Stimulated activated CD8-positive, alpha-beta memory T cell treated with anti-CD3 and anti-CD28 coated beads, Interleukin-4, amount 100 ng/mL, for 24 hours (primary cell): ENCODE measurements around the gene GRK4.
"Not testable (repeated sequence)": the region's sequence is repeated elsewhere in the genome, so short reads cannot be mapped to it uniquely, and the experiment has no call there.

Source experiments
- DNase-seq: peaks from one replicate; pipeline ENCODE4 v3.0.0-alpha.2; 2020; ENCODE audit warnings: low read depth

Gene GRK4

DNA sequence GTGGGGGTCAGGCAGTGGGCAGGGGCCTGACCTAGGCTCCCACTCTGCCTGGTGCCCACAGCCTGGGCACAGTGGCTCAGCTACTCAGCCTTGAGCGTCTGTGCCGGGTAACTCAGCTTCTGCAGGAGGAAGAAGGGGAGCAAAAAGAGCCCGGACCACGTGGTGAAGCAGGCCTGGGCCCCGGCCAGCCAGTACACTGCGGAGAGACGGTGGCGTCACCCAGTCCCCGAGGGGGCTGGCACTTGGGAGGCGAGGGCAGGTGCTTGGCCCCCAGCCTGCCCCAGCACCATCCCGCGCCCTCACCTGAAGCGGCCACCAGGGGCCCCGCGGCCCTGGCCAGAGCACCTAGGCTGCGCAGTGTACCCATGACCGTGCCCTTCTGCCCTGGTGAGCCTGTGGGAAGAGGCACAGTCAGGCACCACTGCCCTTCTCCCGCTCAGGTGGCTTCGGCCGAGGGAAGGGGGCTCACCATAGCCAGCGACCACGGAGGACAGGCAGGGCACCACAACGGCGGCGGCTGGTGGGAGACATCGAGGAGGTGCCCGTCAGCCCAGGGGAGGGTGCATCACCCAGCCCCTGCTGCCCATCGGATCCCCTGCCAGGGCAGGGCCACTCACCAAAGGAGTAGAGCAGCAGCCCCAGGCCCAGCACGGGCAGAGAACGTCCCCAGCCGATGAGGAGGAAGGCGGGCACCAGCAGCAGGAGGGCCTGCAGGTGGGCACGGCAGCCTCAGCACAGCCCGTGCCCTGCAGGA is 32.4 kb upstream of the GRK4 start:
- no peak for DNase-seq

DNA sequence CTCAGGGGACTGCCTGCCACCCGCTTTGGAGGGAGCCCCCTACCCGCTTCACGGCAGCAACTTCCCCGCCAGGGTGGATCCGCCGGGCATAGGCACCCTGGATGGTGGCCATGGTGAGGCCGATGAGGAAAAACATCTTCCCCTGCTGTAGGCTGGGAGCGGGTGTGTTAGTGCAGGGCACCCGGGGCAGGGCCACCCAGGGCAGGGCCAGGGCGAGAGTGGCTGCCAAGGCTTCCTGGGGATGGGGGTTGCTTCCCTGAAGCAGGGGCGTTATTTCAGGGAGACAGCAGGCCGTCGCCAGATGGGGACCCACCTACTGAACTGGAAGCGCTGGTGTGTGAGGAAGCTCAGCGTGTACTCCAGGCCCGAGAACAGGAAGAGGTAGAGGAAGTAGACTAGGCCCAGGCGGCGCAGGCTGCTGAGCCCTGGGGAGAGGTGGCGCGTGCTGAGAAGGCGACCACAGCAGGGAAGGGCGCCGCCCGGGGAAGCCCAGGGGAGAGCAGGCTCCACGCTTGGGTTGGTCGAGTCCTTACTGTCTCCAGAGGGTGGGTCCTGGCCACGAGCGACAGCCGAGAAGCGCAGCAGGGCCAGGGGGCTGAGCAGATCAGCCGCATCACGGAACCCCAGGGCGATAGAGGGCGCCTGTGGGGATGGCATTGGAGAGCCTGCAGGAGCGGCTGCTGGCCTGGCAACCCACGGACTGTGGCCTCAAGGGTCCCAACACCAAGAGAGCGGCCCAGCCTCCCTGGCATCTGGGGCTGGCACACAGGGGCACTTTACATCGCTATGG is 31.7 kb upstream of the GRK4 start:
- DNase-seq, result no peak

DNA sequence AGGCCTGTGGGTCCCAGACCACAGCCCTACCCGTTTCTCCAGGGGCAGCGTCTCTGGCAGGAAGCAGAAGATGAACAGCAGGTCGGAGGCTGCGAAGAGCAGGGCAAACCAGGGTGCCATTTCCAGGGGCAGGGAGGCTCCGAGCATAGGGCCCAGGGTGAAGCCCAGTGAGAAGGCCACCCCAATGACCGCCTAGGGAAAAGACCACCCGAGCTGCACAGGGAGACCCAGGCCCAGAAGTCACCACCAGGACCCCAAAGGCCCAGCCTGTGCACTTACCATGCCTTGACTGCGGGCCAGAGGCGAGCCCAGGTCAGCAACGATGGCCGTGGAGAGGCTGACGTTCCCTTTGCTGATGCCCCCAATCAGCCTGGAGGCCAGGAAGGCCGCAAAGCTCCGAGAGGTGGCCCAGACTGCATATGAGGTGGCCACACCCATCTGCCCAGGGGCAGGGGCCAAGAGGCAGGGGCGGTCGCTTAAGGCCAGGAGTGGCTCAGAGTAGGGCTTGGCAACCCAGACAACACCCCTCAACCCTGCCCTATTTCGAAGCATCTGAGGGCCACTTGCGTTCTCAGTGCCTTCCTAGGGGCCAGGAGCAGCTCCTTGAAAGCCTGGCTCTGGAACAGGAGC is 30.9 kb upstream of the GRK4 start:
- DNase-seq, result no peak

DNA sequence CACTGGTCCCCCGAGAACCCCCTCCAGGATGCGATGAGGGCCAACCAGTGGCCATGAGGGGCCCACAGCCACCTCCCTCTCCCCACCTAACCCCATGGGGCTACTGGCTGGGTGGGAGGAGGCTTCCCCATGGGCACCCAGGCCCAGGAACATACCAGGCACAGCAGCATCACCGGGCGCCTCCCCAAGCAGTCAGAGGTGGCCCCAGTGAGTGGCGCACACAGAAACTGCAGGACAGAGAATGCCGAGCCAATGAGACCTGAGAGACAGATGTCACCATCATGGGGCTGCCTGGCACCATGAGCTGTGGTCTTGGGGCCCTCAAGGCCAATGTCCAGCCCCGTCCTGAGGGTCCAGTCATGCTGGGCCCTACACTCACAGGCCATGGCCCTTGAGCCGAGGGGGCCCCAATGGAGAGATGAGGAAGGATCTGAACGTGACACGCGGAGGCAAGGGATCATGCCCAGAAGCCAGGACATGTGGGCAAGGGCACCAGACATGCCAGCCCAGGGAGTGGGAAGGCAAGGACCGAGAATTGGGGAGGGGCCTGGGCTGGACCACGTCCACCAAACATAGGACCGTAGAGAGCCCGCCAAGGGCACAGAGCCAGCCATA is 30.3 kb upstream of the GRK4 start:
- DNase-seq, result no peak

DNA sequence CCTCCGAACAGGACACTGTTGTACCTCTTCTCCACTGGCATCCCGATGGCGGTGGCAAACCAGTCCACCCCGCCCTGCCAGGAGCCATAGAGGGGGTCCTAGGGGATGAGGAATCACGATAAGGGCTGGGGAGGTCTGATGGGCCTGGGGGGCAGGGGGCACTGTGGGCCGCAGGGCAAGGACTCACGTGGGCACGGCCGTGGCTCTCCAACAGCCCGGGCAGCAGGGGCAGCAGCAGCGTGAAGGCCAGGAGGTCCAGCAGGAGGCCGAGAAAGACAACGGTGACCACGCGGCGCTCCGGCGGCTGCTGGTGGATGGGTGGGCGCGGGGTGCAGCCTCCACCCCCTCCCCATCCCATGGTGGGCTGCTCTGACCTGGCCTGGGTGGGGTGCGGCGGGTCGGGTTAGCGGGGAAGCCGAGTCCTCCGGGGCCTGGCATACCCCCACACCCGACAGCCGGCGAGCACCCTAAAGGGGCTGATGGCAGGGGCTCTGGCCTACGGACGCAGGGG is 29.8 kb upstream of the GRK4 start:
- DNase-seq, result no peak

DNA sequence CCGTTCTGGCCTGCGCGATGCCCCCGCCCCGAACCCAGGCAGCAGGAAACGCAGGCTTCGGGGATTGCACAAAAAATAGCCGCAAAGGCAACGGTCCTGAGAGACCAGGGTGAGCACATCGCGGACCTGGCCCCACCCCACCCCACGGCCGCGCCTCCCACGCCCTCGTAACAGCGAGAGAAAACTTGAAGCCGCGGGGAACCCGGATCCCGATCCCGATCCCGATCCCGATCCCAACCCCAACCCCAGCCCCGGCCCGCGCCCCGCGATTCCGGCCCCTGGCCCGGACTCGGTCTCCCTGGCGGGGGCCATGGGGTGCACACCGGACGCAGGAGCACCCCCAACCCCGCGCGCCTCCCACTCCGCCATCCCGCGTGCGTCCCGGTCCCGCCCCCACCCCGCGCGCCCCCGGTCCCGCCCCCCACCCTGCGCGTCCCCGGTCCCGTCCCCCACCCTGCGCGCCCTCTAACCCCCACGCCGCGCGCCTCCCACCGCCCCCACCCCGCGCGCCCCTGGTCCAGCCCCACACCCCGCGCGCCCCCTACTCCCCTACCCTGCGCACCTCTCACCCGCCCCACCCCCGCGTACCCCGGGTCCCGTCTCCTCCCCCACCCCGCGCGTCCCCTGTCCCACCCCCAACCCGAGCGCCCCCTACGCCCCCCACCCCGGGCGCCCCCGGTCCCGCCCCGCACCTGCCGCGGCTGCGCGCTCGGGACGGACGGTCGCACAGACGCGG is 29.1 kb upstream of the GRK4 start:
- DNase-seq, result no peak

DNA sequence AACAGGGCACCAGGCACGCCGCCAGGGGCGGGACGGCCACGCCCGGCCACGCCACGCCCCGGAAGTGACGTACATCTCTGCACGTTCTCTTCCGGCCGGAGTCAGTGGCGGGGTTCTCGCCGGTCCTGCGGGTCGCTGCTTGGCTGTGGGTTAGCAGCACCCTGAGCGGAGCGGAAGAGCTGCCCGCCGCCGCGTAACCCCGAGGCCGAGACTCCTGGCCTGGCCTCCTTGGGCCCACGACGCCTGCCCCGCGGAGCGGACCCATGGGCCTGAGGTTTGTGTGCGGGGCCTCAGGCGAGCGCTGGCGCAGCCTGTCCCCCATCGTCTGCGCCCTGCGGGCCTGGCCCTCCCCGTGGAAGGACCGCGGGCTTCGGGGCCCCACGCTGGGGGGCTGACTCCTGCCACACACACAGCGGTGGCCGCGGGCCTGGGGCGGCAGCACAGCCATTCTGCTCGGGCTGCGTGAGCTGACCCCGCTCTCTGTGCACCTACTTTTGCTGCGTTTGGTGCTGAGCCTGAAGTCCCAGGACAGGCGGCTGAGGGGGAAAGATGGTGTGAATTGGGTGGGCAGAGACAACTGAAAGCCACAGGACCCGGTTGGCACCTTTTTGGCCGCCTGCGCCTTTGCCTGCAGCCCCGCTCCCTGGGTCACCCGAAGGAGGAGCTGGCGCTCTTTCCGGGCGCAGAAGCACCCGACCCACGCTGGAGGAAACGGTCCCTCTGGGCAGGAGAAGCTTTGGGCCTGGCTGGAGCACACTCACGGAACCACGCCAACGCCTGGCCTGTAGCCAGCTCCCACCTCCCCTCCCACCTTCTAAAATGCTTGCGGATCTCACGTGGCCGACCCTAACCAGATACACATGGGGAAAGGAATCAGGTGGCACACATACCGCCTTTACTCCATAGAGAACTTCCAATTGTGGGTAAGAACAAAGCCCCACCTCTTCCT is 28.3 kb upstream of the GRK4 start:
- DNase-seq, result peak; percentile 94

DNA sequence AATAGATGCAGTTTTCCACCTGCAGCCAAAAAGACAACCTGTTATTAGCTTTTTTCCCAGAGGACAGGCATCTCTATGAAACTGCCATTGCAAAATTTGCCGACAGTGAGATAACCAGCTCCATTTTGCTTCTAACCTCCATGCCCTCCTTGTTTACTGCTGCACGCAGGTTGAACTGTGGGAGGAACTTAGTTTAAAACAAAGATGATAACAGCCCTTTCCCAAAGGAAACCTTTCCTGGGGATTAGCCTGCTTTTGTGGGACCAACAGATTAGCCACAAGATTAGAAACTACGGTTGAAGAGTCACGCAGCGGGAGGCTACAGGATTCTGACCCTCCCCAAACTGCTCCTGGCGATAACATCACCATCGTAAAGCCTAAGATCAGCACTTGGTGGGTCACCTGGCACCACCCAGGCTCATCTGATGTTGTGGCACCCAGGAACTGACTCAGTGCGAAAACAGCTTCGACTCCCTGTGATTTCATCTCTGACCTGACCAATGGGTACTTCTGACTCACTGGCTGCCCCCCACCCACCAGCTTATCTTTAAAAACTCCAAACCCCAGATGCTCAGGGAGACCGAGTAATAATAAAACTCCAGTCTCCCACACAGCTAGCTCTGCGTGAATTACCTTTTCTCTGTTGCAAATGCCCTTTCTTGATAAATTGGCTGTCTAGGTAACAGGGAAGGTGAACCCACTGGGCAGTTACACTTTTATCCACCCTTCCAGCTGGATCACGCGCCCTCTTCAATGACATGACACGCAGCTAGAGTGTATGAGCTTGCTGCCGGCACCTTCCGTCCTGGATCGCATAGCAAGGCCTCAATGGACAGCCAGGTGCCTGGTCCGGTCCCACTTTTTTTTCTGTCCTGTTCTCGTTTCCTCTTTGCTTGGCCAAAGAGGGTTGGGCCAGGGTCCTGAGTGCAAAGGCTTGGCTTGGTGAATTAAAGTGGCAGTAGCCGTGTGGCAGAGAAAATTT is 27.3 kb upstream of the GRK4 start:
- no peak for DNase-seq

DNA sequence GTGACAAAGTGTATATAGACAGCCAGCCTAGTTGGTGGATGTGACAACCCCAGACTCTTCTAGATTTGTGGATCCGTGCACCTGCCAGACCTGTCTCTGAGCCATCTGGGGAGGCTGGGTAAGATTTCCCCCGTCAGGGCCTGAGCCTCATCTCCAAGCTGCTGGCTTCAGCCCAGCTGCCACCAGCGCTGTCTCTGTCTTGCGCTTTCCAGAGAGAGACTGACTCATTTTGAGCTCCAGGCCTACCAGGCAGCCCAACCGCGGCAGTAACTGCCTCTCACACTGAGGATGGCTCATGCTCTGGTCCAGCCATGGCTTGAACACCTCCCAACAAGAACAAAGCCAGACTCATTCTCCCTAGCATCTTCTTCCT is 26.6 kb upstream of the GRK4 start:
- DNase-seq, result no peak

DNA sequence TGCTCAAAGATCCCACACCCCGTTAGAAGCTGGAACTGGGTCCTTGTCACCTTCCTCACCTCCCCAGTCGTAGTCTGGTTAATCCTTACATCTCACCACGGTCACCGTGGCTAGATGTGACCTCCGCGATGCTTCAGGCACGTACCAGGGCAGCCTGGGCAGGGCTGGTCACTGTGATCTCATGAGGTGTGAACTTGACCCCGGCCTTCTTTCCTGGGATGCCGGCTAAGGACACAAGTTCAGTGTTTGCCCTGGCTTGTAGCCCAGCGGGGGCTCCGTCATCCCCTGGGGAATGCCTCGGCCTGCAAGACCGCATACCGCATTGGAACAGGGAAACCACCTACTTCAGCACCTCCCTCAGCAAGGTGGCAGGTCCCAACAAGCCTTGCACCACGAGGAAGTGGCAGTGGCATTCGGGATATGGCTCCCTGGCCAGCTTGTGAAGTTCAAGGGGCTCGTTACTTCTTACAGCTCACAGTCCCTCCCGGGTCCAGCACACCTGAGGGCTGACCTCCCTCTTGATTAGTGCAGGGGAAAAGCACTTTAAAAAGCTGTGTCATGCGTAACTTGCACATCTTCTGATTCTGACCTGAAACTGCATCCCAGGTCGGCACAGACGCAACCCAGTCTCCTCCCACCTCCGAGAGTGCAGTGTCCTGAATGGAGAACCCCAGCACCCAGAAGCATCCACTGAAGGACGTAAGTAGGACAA is 26.1 kb upstream of the GRK4 start:
- DNase-seq, result no peak

DNA sequence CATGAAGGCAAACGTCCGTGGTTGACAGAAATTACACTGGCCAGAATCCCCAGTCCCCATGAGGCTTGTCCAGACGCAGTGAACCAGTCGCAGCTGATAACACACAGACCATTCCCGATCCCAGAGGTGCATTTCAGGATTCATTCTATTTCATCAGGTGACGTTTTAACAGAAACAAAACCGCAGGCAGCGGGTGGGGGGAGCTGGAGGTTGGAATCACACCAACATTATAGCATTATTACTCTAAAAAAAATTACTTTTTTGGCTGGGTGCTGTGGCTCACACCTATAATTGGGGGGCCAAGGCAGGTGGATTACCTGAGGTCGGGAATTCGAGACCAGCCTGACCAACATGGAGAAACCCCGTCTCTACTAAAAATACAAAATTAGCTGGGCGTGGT is 25.4 kb upstream of the GRK4 start:
- DNase-seq, result no peak

DNA sequence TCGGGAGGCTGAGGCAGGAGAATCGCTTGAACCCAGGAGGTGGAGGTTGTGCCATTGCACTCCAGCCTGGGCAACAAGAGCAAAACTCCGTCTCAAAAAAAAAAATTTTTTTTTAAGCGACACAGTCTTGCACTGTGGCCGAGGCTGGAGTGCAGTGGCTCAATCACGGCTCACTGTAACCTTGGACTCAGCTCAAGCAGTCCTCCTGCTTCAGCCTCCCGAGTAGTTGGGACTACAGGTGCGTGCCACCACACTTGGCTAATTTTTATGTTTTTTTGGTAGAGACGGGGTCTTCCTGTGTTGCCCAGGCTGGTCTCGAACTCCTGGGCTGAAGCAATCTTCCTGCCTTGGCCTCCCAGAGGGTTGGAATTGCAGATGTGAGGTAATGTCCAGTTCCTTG is 25.0 kb upstream of the GRK4 start:
- not testable (repeated sequence) for DNase-seq

DNA sequence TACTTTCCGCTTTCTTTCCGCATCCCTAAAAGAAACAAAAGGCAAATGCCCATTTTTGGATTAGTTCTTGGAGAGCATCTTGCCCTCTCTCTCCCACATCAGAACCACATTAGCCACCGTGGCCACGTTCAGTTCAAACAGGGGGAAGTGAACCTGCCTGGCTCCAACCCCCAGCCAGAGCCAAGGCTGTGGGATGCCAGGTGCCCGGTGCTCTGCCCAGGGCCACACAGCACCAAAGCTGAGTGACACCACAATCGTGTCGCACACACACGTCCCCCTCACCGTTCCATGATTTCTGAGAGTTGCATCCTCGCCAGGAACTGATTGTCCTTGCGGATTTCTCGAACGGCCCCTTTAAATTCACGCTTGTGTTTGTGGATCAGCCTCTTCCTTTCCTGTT is 24.5 kb upstream of the GRK4 start:
- DNase-seq, result no peak

DNA sequence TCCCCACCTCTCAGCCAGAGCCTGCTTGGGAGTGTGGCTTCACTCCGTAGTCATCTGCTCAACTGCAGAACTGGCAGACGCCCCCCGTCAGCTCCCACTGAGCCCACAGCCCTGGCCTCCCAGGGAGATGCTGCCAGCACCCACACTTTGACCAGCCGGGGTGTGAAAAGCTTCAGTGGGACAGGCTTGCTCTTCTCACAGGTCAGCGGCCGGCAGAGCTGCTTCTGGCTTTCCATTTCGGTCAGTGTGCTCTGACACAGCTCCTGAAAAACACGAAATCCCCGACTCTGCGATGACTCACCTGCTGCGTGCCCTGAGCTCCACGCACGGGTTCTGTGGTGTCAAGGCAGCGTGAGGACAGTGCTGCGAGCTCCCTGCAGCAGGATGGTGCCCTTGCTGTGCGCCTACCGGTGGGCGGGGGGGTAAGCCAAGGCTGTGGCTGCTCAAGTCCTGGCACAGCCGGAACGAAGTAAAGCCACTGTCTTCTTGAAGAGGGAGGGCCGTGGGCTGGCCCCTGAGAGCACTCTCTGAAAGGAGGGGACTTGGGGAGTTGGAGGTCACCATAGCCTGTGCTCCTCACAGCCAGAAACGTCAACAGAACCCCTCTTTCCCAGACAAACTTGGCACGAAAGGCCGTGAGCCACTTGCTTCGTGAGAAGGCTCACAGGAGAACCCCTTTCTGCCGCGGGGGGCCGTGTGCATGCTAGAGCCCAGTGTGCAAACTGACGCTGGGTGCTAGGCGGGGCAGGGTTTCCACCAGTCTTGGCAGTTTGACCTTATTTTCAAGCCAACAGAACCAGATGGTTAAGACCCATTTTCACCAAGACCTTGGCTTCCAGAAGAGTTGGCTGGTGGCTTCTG is 23.8 kb upstream of the GRK4 start:
- DNase-seq, result no peak

DNA sequence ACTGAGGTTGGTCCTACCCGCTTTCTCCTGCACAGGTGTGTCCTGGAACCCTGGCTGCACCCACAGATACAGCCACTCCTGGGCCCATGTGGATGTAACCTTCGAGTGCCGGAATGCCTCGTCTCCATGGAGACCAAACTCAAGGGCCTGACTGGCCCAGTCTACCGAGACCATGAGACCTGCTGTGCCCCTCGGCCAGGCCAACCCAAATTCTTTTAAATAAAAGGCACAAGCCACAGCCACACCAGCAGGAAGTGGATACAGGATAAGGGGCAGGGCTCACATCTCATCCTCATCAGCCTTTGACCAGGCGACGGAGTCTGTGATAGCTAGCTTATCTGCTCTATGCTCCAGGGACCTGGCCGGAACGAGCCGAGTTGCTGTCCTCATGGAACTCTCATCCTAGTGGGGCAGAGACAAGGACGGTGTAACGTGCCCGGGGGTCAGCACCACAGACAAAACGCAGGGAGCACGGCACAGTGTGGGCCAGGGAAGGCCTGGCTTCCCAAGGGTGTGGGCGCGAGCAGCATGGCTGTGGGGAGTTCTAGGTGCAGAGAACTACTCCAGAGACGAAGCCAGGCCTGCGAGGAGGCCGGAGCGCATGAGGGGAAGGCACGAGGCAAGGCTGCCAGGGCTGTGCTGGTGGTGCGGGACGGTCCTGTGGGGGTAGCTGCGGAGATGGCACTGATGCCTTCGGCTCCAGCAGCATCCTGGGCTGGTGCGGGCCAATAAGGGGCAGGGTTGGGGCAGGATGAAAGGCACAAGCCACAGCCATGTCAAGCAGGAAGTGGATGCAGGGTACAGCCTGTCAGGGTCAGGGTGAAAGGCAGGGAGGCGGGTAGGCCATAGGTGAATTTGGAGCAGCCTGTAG is 22.9 kb upstream of the GRK4 start:
- no peak for DNase-seq

DNA sequence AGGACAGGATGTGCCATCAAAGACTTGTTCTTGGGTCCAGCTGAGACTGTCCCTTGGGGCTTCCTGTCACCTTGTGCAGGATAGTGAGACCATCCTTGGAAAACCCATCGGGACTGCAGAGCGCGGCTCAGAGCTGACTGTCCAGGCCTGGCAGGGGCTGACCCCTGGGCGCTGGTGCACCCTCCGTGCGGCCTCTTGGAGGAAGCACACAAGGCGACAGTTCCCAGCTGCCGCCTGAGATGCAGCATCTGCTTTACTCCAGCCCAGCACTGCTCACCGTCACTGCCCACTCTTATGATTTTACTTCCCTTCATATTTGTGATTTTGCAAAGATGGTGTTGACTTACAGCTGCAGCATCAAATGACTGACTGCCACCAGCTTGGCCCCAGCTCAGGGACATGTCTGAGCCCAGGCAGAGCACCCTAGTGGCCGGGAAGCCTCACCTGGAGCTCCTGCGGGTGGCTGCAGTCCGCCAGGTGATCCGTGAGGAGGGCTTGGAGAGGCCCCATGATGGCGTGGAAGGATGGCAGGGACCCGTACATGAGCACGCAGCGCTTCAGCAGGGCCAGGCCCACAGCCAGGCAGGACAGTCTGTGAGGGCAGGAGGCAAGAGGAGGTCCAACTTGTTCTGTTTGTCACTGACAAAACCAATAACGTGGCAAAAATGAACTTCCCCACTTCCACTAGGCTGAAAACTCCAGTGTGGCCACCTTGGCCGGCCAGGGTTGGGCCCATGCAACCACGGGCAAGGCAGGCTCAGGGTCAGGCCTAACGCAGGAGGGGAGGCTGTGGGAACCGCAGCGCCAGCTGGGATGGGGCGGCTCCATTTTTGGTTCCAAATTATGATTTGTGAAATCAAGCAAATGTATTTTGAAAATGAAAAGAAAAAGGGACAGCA is 22.0 kb upstream of the GRK4 start:
- no peak for DNase-seq
